ENCODE data around the gene HNRNPL. TPM values are rescaled to one million over a fixed set of nuclear protein-coding genes. Genes with fewer than 3 reads are reported as not detected.

The HNRNPL gene
- total RNA-seq, 2 donors from 2014 or later = 102 to 115 TPM

- Histone ChIP-seq H3K36me3 (peaks cover 100% of the 10 kb centered on the region), H3K27me3 (no peaks in the 10 kb centered on the region), H3K4me1 (peaks cover 0 to 30% of the 10 kb centered on the region in 2 donors), H3K9me3 (no peaks in the 10 kb centered on the region), H3K4me3 (no peak overlapping the region), H3K27ac (no peak overlapping the region)
- TF ChIP-seq CTCF (IDR thresholded peaks at IDR 0.05) = no peak
- DNase-seq (ENCODE audit: low spot score) = no peak
Observed at GRCh38 chr19:38843175-38843758, 6.5 kb downstream of the HNRNPL start.

DNA sequence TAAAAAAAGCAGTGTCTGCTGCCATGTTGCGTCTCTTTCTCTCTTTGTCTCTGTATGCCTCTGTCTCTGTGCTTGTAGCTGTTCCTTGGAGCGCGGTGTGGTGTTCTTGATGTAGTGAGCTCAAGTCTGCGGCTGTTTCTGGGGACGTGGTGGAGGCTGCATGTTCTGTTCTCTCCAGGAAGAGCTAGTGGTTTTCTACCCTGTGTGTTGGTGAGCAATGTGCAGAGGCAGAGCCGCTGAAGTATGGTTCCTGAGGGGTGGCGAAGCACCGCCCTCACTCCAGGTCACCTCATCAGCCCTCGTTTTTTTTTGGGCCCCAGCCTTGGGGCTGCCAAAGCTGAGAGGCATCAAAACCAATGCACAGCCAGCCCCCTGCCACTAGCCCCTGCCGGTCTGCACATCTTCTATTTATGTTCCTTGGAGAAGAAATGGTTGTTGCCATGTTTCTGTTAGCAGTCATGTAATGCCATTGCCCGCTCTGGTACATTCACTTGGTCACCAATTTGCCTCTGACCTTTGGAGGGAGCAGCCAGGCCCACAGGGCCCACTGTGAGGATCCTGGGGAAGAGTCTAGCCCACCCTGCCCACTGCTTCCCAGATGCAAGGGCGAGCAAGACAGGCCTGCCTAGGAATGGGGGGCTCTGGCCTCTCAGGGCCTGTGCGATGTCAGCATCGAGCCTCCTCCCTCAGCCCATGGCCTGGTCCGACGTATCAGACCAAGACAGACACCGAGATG lies 7.2 kb downstream of the HNRNPL start:
- no peak for TF ChIP-seq CTCF (IDR thresholded peaks at IDR 0.05)
- no peak for DNase-seq (ENCODE audit: low spot score)
- no peak overlapping the region for H3K27ac ChIP-seq
- H3K4me3 ChIP-seq = no peak overlapping the region
- no peaks in the 10 kb centered on the region for H3K27me3 ChIP-seq
- peaks cover 0 to 23% of the 10 kb centered on the region in 2 donors for H3K4me1 ChIP-seq
- H3K36me3 ChIP-seq = peaks cover 100% of the 10 kb centered on the region
- no peaks in the 10 kb centered on the region for H3K9me3 ChIP-seq

DNA sequence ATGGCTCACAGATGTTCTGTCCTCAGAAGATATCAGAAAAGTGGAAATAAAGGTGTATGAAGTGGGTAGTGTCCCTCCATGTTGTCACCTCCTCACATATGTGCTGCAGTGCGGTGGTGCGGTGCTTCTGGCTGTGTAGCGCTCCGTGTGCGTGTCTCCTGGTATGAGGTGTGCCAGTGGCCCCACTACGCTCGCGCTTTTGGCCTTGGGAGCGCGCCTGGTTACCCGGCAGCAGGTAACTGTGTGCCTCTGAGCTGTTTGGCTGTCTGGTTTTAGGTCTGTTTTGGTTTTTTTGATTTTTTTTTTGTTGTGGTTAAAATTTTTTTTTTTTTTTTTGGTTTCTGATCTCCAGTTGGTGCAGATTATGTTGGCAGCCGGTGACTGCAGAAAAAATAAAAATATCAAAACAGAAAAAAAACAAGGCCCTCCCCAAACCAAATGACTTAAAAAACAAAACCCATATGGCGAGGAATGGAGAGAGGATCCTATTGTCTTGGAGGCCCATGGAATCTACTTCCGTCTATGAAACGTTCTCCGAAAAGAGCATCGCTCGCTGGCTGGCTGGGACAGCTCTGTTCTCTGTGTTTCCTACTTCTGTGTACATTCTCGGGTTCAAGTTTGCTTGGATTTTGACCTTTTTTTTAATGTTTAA lies 7.9 kb downstream of the HNRNPL start:
- no peaks in the 10 kb centered on the region for H3K9me3 ChIP-seq
- no peak for DNase-seq (ENCODE audit: low spot score)
- peaks cover 0 to 16% of the 10 kb centered on the region in 2 donors for H3K4me1 ChIP-seq
- no peak for TF ChIP-seq CTCF (IDR thresholded peaks at IDR 0.05)
- H3K4me3 ChIP-seq = no peak overlapping the region
- peaks cover 100% of the 10 kb centered on the region for H3K36me3 ChIP-seq
- no peak overlapping the region for H3K27ac ChIP-seq
- no peaks in the 10 kb centered on the region for H3K27me3 ChIP-seq

DNA sequence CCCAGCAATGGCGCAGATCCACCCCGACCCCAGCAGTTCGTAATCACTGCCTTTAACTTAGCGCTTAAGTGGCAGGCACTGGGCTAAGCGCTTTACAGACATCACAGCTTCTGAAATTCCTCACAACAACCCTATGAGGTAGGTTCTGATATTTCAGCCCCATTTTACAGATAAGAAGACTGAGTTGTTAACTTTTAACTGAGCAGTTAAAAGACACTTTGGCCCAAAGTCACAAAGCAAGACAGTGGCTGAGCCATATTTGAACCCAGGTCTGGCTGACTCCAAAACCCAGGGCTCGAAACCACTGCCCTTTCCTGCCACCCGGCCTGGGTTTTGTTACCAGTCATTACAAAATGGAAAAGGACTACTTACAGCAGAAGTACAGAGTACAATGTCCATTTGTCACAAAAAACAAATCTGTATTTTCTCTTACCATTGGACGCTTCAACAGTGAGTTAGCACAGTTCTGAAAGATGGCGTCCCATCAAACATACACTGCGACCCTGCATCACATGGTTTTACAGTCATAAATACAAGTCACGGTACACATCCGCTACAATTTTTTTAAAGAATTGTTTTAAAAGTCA lies 8.5 kb downstream of the HNRNPL start:
- H3K4me1 ChIP-seq = peaks cover 0 to 10% of the 10 kb centered on the region in 2 donors
- no peaks in the 10 kb centered on the region for H3K9me3 ChIP-seq
- peaks cover 100% of the 10 kb centered on the region for H3K36me3 ChIP-seq
- DNase-seq (ENCODE audit: low spot score) = no peak
- no peak overlapping the region for H3K27ac ChIP-seq
- TF ChIP-seq CTCF (IDR thresholded peaks at IDR 0.05) = no peak
- no peaks in the 10 kb centered on the region for H3K27me3 ChIP-seq
- H3K4me3 ChIP-seq = no peak overlapping the region

DNA sequence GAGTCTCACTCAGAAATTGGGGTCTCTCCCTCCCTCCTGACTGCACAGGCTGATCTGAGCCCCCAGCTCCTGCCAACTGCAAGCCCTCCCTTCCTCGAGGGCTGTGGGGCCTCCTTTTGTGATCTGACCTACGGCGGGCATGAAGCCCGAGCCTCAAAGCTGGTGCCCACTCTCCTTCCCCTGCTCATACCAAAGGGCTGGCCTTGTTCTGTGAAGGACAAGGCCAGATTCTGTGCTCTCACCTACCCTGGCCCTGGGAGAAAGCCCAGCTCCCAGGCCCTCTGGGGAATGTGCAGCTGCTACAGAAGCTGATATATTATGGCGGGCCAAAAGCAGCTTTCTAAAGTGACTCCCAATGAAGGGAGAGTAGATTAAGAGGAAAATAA lies 9.2 kb downstream of the HNRNPL start:
- Histone ChIP-seq H3K4me1 (peaks cover 0 to 3% of the 10 kb centered on the region in 2 donors), H3K36me3 (peaks cover 100% of the 10 kb centered on the region), H3K4me3 (no peak overlapping the region), H3K27me3 (no peaks in the 10 kb centered on the region), H3K27ac (no peak overlapping the region), H3K9me3 (no peaks in the 10 kb centered on the region)
- TF ChIP-seq CTCF (IDR thresholded peaks at IDR 0.05) = no peak
- no peak for DNase-seq (ENCODE audit: low spot score)

Data from right atrium auricular region (tissue), 2 donors.